Measurements from ENCODE around the gene ARHGEF2. TPM values are rescaled to one million over a fixed set of nuclear protein-coding genes. Genes with fewer than 3 reads are reported as not detected.
A peak's percentile ranks its signal among the peaks of the same experiment; 100 is the strongest.

Gene ARHGEF2
- total RNA-seq, 1 experiment from 2014 or later, result 90.1 TPM

DNA sequence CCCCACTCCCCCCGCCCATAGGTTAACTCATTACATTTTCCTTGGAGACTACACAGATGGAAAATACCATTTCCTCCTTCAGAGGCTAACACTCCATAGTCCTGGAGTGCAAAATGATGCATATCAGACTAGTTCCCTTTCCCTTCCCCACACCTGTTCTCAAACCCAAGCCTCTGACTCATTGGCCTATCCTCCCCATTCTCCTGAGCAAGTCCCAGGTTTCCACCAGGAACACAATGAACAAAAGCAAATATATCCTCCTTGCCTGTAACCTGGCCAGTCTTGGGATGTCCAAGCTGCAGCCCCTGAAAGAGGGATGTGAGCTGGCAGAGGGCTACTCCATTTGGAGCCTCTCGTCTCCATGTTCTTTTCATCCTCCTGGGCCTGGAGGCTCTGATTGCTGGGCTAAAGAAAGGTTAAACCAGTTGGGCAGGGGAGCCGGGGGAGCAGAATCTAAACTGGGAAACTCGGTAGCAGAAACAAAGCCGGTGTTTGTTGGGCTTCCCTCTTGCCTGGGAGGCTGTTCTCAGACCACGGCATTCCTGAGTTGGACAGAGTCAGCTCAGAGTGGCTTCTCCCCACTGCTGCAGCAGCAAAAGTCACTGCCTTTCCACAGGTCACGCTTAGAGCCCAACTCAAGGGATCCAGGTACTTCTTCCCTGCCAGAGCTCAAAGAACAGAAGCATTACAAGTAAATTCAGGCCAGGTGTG, 28.5 kb upstream of the ARHGEF2 start:
- ChIA-PET CTCF (interaction anchor here (0.5 kb wide), 1 partner anchor 14 kb away, joined by 5 read pairs; no protein-coding TSS in a partner anchor), RAD21 (ENCODE audit: low non-redundant PET in 1 of 2, low total read pairs in 2 of 2, uncharacterized antibody in 2 of 2, unreplicated experiment in 2 of 2) (no interaction called here), POLR2A (no interaction called here)
- no peak for ATAC-seq
- peak overlapping the region; percentile 14; the same call in 1 of the 2 replicates for H3K27ac ChIP-seq (ENCODE audit: low read depth, low read length)
- H3K9ac ChIP-seq (ENCODE audit: low read length), result no peak overlapping the region
- no peaks in the 10 kb centered on the region for H3K79me2 ChIP-seq (ENCODE audit: insufficient read depth, low read length)
- no peak overlapping the region for H2AFZ ChIP-seq (ENCODE audit: low read depth, low read length, poor library complexity, severe bottlenecking)
- H3K9me2 ChIP-seq (ENCODE audit: insufficient read depth), result no peaks in the 10 kb centered on the region
- no peak for TF ChIP-seq ELF1 (IDR thresholded peaks at IDR 0.05; ENCODE audit: borderline replicate concordance, low read depth)
- no peak for TF ChIP-seq POLR2AphosphoS5 (IDR thresholded peaks at IDR 0.05; ENCODE audit: low read depth, low read length)
- TF ChIP-seq, protein P1, sequence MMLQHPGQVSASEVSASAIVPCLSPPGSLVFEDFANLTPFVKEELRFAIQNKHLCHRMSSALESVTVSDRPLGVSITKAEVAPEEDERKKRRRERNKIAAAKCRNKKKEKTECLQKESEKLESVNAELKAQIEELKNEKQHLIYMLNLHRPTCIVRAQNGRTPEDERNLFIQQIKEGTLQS (IDR thresholded peaks at IDR 0.05), result no peak
- TF ChIP-seq MAX (IDR thresholded peaks at IDR 0.05), result no peak
- TF ChIP-seq SIN3A (IDR thresholded peaks at IDR 0.05; ENCODE audit: low read depth), result no peak
- TF ChIP-seq ZNF274 (IDR thresholded peaks at IDR 0.05; ENCODE audit: low read depth, low read length), result no peak
- no peak for TF ChIP-seq ZFX (IDR thresholded peaks at IDR 0.05)
- TF ChIP-seq YY1 (IDR thresholded peaks at IDR 0.05; ENCODE audit: extremely low read depth, insufficient replicate concordance, low read depth, low read length), result no peak
- no peak for TF ChIP-seq TCF7L2 (IDR thresholded peaks at IDR 0.05; ENCODE audit: borderline replicate concordance, extremely low read depth, insufficient read depth, insufficient read length)
- no peak for TF ChIP-seq SRF (IDR thresholded peaks at IDR 0.05; ENCODE audit: low read depth)
- TF ChIP-seq FOSL1 (IDR thresholded peaks at IDR 0.05; ENCODE audit: low read depth), result no peak
- no peak for TF ChIP-seq CBX3 (IDR thresholded peaks at IDR 0.05; ENCODE audit: low read depth)
- no peak overlapping the region for H3K4me3 ChIP-seq (replicated peaks in 1 of 2; ENCODE audit: low read depth in 1 of 2, low read length in 2 of 2)
- H3K4me2 ChIP-seq (ENCODE audit: low read length), result peak overlapping the region; percentile 27; the same call in 1 of the 2 replicates
- no peaks in the 10 kb centered on the region for H3K27me3 ChIP-seq (ENCODE audit: insufficient read depth, low read length)
- no peaks in the 10 kb centered on the region for H3K9me3 ChIP-seq (ENCODE audit: control insufficient read depth in 1 of 2, insufficient read depth in 1 of 2, low read depth in 1 of 2, low read length in 2 of 2)
- intact Hi-C loops (cut with micrococcal nuclease), result loop anchor here (10.0 kb wide), 1 partner anchor 58 kb away; the partner anchor contains the start of gene RAB25
- peaks cover 17 to 23% of the 10 kb centered on the region in 2 experiments; a peak in 3 of 4 replicates for H3K36me3 ChIP-seq (ENCODE audit: control insufficient read depth in 1 of 2, insufficient read depth in 2 of 2, low read length in 2 of 2)
- no peak for DNase-seq (ENCODE audit: low read depth, low spot score)
- BruUV-seq (replicated peaks), result no TSS peak
- no peaks in the 10 kb centered on the region for H4K20me1 ChIP-seq (ENCODE audit: insufficient read depth)
- H3K4me1 ChIP-seq (ENCODE audit: control insufficient read depth in 1 of 2, insufficient read depth in 2 of 2, low read length in 2 of 2), result peaks cover 7 to 43% of the 10 kb centered on the region in 2 experiments
